ENCODE measurements around the gene SUPT6H.

GRCh38 chr17:28741358-28742349 lies 79.6 kb downstream of the SUPT6H start:
- TF ChIP-seq CTCF (IDR thresholded peaks at IDR 0.05; ENCODE audit: low read depth, low read length) (no peak), POLR2A (IDR thresholded peaks at IDR 0.05; ENCODE audit: extremely low read depth, insufficient read length) (no peak), MAX (IDR thresholded peaks at IDR 0.05; ENCODE audit: low read depth, low read length) (peak; percentile 63), MYC (IDR thresholded peaks at IDR 0.05; ENCODE audit: low read depth, low read length) (peak; percentile 88)
